Measurements from ENCODE around the gene FOXP3.
A peak's percentile ranks its signal among the peaks of the same experiment; 100 is the strongest.

The FOXP3 gene

DNA sequence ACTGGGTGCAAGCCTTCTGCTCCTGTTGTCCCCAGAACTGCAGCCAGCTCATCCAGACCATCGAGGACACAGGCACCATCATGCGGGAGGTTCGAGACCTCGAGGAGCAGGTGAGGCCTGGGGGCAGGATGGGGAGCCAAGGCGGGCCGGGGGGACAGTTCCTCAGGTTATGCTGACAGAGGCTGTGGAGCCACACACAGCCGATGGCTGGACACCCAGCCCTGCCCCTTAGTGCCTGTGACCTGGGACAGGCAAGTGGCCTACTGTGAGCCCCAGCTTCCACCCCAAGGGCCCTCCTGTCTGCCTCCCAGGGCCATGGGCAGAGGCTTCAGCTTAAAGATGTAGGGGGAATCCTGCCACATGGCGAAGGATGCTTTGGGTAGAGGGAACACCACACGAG, 14.9 kb downstream of the FOXP3 start:
- Histone ChIP-seq H3K4me1 (no peaks in the 10 kb centered on the region), H3K36me3 (no peaks in the 10 kb centered on the region), H3K4me3 (ENCODE audit: low read depth, low read length) (no peak overlapping the region), H3K27me3 (no peaks in the 10 kb centered on the region), H3K9me3 (no peaks in the 10 kb centered on the region)
- no peak for DNase-seq
- TF ChIP-seq, protein P1, sequence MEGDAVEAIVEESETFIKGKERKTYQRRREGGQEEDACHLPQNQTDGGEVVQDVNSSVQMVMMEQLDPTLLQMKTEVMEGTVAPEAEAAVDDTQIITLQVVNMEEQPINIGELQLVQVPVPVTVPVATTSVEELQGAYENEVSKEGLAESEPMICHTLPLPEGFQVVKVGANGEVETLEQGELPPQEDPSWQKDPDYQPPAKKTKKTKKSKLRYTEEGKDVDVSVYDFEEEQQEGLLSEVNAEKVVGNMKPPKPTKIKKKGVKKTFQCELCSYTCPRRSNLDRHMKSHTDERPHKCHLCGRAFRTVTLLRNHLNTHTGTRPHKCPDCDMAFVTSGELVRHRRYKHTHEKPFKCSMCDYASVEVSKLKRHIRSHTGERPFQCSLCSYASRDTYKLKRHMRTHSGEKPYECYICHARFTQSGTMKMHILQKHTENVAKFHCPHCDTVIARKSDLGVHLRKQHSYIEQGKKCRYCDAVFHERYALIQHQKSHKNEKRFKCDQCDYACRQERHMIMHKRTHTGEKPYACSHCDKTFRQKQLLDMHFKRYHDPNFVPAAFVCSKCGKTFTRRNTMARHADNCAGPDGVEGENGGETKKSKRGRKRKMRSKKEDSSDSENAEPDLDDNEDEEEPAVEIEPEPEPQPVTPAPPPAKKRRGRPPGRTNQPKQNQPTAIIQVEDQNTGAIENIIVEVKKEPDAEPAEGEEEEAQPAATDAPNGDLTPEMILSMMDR (IDR thresholded peaks at IDR 0.05; ENCODE audit: low read depth, low read length), result no peak

DNA sequence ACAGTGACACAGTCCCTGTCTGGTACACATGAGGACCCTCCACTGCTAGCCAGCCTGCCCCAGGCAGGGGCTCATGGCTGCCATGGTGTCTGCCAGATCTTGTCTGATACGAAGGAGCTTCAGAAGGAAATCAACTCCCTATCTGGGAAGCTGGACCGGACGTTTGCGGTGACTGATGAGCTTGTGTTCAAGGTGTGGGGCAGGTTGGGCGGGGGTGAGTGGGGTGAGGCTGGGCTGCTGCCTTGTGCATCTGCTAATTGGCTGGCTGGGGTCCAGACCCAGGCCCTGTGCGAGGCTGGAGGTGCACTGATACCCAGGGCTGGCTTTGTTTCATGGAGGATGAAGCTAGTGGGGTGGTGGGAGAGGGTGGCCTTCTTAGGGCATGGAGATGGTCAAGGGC, 15.4 kb downstream of the FOXP3 start:
- H3K36me3 ChIP-seq, result no peaks in the 10 kb centered on the region
- DNase-seq, result no peak
- H3K4me1 ChIP-seq, result no peaks in the 10 kb centered on the region
- no peaks in the 10 kb centered on the region for H3K9me3 ChIP-seq
- TF ChIP-seq, protein P1 (IDR thresholded peaks at IDR 0.05; ENCODE audit: low read depth, low read length), result no peak
- H3K4me3 ChIP-seq (ENCODE audit: low read depth, low read length), result no peak overlapping the region
- no peaks in the 10 kb centered on the region for H3K27me3 ChIP-seq

DNA sequence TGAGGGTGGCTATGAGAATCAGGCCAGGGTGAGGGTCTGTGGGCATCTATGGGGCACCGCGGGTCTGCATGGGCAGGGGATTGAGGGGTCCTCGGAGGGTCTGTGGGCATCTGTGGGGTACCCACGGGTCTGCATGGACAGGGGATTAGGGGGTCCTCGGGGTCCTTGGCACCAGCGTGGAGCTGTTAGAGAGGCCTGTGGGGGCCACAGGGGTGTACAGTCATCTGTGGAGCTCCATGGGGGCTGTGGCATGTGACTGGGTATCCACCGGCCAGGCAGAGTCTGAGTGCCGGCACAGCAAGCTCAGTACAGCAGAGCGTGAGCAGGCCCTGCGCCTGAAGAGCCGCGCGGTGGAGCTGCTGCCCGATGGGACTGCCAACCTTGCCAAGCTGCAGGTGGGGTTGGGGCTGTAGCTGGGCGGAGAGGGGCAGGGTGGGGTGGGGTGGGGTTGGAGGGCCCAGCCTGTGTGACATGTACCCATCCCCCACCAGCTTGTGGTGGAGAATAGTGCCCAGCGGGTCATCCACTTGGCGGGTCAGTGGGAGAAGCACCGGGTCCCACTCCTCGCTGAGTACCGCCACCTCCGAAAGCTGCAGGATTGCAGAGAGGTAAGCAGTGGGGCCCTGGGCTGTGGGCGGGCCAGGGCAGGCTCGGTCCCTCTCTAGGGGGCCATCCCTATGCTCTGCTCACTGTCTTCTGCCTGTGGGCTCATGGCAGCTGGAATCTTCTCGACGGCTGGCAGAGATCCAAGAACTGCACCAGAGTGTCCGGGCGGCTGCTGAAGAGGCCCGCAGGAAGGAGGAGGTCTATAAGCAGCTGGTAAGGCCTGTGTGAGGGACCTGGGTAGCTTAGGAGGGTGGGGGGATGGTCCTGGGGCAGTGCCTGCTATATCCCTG, 16.3 kb downstream of the FOXP3 start:
- TF ChIP-seq, protein P1 (IDR thresholded peaks at IDR 0.05; ENCODE audit: low read depth, low read length), result no peak
- H3K4me1 ChIP-seq, result no peaks in the 10 kb centered on the region
- H3K4me3 ChIP-seq (ENCODE audit: low read depth, low read length), result no peak overlapping the region
- no peaks in the 10 kb centered on the region for H3K9me3 ChIP-seq
- peak; percentile 56 for DNase-seq
- no peaks in the 10 kb centered on the region; the same call in 1 of the 2 replicates for H3K36me3 ChIP-seq
- no peaks in the 10 kb centered on the region for H3K27me3 ChIP-seq

- Histone ChIP-seq H3K4me1 (no peaks in the 10 kb centered on the region), H3K9me3 (no peaks in the 10 kb centered on the region), H3K36me3 (no peaks in the 10 kb centered on the region; the same call in 1 of the 2 replicates), H3K27me3 (no peaks in the 10 kb centered on the region), H3K4me3 (ENCODE audit: low read depth, low read length) (no peak overlapping the region)
- TF ChIP-seq, protein P1 (IDR thresholded peaks at IDR 0.05; ENCODE audit: low read depth, low read length), result no peak
- DNase-seq, result no peak
Measured at GRCh38 chrX:49247346-49247745, 17.2 kb downstream of the FOXP3 start.

GRCh38 chrX:49246541-49246940, 18.0 kb downstream of the FOXP3 start:
- H3K4me3 ChIP-seq (ENCODE audit: low read depth, low read length), result no peak overlapping the region
- H3K36me3 ChIP-seq, result no peaks in the 10 kb centered on the region; the same call in 1 of the 2 replicates
- TF ChIP-seq, protein P1 (IDR thresholded peaks at IDR 0.05; ENCODE audit: low read depth, low read length), result no peak
- no peaks in the 10 kb centered on the region for H3K27me3 ChIP-seq
- no peak for DNase-seq
- H3K4me1 ChIP-seq, result no peaks in the 10 kb centered on the region
- H3K9me3 ChIP-seq, result no peaks in the 10 kb centered on the region

- Histone ChIP-seq H3K27me3 (no peaks in the 10 kb centered on the region), H3K4me1 (no peaks in the 10 kb centered on the region), H3K9me3 (no peaks in the 10 kb centered on the region), H3K36me3 (no peaks in the 10 kb centered on the region; the same call in 1 of the 2 replicates), H3K4me3 (ENCODE audit: low read depth, low read length) (no peak overlapping the region)
- no peak for DNase-seq
- TF ChIP-seq, protein P1 (IDR thresholded peaks at IDR 0.05; ENCODE audit: low read depth, low read length), result no peak
Measured at GRCh38 chrX:49244207-49244606, 20.3 kb downstream of the FOXP3 start.
